ENCODE results near the gene OPA1. TPM values are rescaled to one million over a fixed set of nuclear protein-coding genes. Genes with fewer than 3 reads are reported as not detected.

Gene OPA1
- total and polyA plus RNA-seq, 2 of the 13 experiments (the other 11 are each of a cell fraction or from before 2014, with no cell fraction given), result 26.7 to 78.5 TPM

GRCh38 chr3:193744048-193744821 lies 151.2 kb downstream of the OPA1 start (continued):
- TF ChIP-seq ZSCAN5A (CRISPR knock-in tag; IDR thresholded peaks at IDR 0.05; ENCODE audit: borderline replicate concordance), result peak; percentile 59; the same call in 1 of the 2 replicates
- peak; percentile 99 for TF ChIP-seq ATF7 (IDR thresholded peaks at IDR 0.05)
- TF ChIP-seq ATF7 (CRISPR knock-in tag; IDR thresholded peaks at IDR 0.05), result peak; percentile 99
- TF ChIP-seq ZNF317 (CRISPR knock-in tag; IDR thresholded peaks at IDR 0.05), result peak; percentile 38; the same call in 1 of the 2 replicates
- peak; percentile 93 for TF ChIP-seq NCOA2 (CRISPR knock-in tag; IDR thresholded peaks at IDR 0.05)
- TF ChIP-seq, protein P1, sequence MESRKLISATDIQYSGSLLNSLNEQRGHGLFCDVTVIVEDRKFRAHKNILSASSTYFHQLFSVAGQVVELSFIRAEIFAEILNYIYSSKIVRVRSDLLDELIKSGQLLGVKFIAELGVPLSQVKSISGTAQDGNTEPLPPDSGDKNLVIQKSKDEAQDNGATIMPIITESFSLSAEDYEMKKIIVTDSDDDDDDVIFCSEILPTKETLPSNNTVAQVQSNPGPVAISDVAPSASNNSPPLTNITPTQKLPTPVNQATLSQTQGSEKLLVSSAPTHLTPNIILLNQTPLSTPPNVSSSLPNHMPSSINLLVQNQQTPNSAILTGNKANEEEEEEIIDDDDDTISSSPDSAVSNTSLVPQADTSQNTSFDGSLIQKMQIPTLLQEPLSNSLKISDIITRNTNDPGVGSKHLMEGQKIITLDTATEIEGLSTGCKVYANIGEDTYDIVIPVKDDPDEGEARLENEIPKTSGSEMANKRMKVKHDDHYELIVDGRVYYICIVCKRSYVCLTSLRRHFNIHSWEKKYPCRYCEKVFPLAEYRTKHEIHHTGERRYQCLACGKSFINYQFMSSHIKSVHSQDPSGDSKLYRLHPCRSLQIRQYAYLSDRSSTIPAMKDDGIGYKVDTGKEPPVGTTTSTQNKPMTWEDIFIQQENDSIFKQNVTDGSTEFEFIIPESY (CRISPR knock-in tag; IDR thresholded peaks at IDR 0.05), result peak; percentile 24; the same call in 1 of the 2 replicates
- TF ChIP-seq KMT2A (CRISPR knock-in tag; IDR thresholded peaks at IDR 0.05), result no peak
- TF ChIP-seq SMC3 (IDR thresholded peaks at IDR 0.05; ENCODE audit: low read length), result peak; percentile 18
- peak; percentile 51; the same call in 1 of the 2 replicates for TF ChIP-seq ZNF101 (CRISPR knock-in tag; IDR thresholded peaks at IDR 0.05; ENCODE audit: borderline replicate concordance, low read depth)
- TF ChIP-seq ELF1 (CRISPR knock-in tag; IDR thresholded peaks at IDR 0.05), result no peak; the same call in 1 of the 2 replicates
- TF ChIP-seq, protein P2, sequence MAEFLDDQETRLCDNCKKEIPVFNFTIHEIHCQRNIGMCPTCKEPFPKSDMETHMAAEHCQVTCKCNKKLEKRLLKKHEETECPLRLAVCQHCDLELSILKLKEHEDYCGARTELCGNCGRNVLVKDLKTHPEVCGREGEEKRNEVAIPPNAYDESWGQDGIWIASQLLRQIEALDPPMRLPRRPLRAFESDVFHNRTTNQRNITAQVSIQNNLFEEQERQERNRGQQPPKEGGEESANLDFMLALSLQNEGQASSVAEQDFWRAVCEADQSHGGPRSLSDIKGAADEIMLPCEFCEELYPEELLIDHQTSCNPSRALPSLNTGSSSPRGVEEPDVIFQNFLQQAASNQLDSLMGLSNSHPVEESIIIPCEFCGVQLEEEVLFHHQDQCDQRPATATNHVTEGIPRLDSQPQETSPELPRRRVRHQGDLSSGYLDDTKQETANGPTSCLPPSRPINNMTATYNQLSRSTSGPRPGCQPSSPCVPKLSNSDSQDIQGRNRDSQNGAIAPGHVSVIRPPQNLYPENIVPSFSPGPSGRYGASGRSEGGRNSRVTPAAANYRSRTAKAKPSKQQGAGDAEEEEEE (CRISPR knock-in tag; IDR thresholded peaks at IDR 0.05; ENCODE audit: borderline replicate concordance), result no peak
- peak; percentile 38; the same call in 1 of the 2 replicates for TF ChIP-seq KDM5A (IDR thresholded peaks at IDR 0.05; ENCODE audit: borderline replicate concordance, low read length)
- no peak for TF ChIP-seq MXD3 (CRISPR knock-in tag; IDR thresholded peaks at IDR 0.05)
- TF ChIP-seq CAMTA2 (CRISPR knock-in tag; IDR thresholded peaks at IDR 0.05; ENCODE audit: borderline replicate concordance), result no peak
- TF ChIP-seq KLF16 (CRISPR knock-in tag; IDR thresholded peaks at IDR 0.05), result peak in 1 of 2 experiments; percentile 93; a peak in 2 of 4 replicates
- TF ChIP-seq BCL6 (CRISPR knock-in tag; IDR thresholded peaks at IDR 0.05), result peak; percentile 95
- peak; percentile 60; the same call in 1 of the 2 replicates for TF ChIP-seq NCOR1 (IDR thresholded peaks at IDR 0.05; ENCODE audit: borderline replicate concordance, low read length)
- TF ChIP-seq ONECUT2 (CRISPR knock-in tag; IDR thresholded peaks at IDR 0.05), result 0 out of 2 replicates have a peak, but pooled peaks have one; percentile 32
- no peak for TF ChIP-seq ATAD3A (CRISPR knock-in tag; IDR thresholded peaks at IDR 0.05)
- TF ChIP-seq THAP8 (CRISPR knock-in tag; IDR thresholded peaks at IDR 0.05; ENCODE audit: borderline replicate concordance), result no peak
- peak; percentile 31; the same call in 1 of the 2 replicates for TF ChIP-seq MXD4 (CRISPR knock-in tag; IDR thresholded peaks at IDR 0.05)
- TF ChIP-seq ZFP90 (CRISPR knock-in tag; IDR thresholded peaks at IDR 0.05; ENCODE audit: borderline replicate concordance), result peak; percentile 67; the same call in 1 of the 2 replicates
- peak; percentile 6 to 44; a peak in 2 of 4 replicates for TF ChIP-seq POLR2A (IDR thresholded peaks at IDR 0.05; ENCODE audit: insufficient read depth in 1 of 2, low read depth in 2 of 2, low read length in 2 of 2)
- no peak for TF ChIP-seq SNAPC5 (CRISPR knock-in tag; IDR thresholded peaks at IDR 0.05; ENCODE audit: borderline replicate concordance)
